GM21619 (cell line): ENCODE results near the gene CCDC124.
"Not testable (repeated sequence)": the region's sequence is repeated elsewhere in the genome, so short reads cannot be mapped to it uniquely, and the experiment has no call there.

ENCODE experiments used
- ATAC-seq: cut with Tn5 transposase; IDR thresholded peaks from one replicate; pipeline ENCODE4 v1.9.1; 2021; ENCODE audit not compliant: unreplicated experiment

CCDC124 gene

DNA sequence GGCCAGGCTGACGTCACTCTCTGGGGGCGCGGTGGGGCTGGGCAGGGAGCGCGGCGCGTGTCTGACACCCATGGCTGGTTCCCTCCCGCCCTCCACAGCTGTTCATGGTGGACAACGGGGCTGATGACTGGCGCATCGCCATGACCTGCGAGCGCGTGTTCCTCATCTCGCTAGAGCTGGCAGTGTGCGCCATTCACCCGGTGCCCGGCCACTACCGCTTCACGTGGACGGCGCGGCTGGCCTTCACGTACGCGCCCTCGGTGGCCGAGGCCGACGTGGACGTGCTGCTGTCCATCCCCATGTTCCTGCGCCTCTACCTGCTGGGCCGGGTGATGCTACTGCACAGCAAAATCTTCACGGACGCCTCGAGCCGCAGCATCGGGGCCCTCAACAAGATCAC, 48.8 kb downstream of the CCDC124 start:
- no peak for ATAC-seq

DNA sequence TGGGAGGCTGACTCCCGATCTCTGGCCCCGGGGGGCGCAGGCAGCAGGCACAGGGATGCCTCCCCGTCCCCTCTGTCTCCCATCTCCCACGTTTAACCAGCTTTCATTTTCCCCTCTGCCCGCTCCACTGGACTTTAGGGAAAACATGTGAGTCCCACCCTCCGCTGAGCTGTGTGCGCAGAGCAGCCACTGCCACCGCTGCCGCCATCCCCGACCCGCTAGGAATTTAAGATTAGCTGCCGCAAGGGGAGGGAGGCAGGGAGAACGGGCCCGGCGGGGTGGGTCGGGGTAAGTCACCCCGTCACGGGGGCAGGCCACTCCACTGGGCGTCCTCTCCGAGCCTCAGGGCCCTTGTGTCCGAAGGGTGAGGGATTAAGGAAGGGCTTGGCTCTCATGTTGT, 49.6 kb downstream of the CCDC124 start:
- ATAC-seq = no peak

DNA sequence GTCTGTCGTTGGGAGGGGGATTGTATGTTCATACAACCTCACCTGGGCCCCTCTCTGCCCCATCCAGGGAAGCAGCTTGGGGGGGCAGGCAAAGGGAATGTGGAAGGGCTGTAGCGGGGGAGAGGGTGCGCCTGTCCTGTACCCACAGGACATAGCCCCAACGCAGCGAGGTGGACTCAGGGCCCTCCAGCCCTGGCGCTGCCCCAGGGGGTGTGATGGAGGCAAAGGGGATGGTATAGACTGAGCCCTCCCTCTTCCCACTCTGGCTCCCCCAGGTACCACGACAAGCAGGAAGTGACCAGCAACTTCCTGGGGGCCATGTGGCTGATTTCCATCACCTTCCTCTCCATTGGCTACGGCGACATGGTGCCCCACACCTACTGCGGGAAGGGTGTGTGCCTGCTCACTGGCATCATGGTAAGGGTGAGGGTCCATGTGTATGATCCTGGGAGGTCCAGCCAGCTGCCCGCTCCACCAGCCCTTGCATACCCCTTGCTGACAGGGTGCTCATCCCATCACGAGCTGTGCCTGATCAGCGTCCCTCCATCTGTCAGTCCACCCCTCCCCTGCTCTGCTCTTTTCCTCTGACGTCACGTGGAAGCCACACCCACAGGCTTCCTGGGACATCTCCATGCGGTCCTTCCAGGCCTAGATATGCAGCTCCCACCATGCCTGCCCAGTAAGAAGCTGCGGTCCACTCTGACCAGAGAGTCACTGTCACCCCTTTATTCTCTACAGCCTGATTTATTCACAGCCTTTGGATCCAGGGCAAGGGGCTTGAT, 52.4 kb downstream of the CCDC124 start:
- ATAC-seq = no peak

DNA sequence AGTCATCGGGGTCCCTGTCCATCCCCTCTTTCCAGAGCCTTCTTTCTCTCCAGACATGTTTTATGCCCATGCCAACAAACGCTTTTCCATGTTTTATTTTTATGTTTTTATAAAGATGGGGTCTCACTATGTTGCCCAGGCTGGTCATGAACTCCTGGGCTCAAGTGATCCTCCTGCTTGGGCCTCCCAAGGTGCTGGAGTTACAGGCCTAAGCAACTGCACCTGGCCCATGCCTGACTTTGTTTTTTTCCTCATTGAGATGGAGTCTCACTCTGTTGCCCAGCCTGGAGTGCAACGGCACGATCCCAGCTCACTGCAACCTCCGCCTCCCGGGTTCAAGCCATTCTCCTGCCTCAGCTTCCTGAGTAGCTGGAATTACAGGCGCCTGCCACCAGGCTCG, 53.8 kb downstream of the CCDC124 start:
- ATAC-seq = not testable (repeated sequence)

DNA sequence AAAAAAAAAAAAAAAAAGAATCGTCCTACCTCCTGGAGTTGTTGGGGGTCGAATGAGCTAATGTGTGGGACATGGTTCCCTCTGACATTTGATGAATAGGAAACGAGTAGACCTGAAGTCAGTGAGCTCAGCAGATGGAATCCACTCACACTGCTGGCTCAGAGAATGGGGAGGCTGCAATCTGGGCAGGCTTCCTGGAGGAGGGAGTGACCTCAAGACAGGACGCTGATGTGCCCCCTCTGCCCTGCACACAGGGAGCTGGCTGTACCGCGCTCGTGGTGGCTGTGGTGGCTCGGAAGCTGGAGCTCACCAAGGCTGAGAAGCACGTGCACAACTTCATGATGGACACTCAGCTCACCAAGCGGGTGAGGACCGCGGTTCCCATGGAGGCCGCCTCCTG, 55.3 kb downstream of the CCDC124 start:
- ATAC-seq = no peak

DNA sequence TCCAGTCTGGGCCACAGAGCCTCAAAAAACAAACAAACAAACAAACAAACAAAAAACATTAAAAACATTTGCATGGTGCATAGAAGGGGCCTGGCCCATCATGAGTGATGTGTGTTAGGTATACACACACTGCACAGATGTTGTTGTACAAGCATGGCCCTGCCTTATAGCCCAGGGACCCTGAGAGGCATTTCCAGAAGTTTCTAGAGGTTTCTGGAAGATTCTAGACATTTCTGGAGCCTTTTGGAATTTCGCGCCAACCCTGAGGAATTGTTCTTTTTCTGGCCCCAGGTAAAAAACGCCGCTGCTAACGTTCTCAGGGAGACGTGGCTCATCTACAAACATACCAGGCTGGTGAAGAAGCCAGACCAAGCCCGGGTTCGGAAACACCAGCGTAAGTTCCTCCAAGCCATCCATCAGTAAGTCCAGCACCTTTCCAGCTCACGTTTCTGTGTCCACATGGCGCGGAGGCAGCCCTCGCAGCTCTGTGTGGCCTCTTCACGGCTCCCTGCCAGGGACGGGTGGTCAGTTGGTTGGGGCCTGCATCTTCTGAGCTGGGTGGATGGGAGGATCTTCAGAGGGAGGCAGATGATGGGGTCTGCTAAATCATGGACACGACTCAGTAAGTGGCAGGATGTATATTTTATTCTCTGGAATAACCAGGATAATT, 56.7 kb downstream of the CCDC124 start:
- no peak for ATAC-seq

DNA sequence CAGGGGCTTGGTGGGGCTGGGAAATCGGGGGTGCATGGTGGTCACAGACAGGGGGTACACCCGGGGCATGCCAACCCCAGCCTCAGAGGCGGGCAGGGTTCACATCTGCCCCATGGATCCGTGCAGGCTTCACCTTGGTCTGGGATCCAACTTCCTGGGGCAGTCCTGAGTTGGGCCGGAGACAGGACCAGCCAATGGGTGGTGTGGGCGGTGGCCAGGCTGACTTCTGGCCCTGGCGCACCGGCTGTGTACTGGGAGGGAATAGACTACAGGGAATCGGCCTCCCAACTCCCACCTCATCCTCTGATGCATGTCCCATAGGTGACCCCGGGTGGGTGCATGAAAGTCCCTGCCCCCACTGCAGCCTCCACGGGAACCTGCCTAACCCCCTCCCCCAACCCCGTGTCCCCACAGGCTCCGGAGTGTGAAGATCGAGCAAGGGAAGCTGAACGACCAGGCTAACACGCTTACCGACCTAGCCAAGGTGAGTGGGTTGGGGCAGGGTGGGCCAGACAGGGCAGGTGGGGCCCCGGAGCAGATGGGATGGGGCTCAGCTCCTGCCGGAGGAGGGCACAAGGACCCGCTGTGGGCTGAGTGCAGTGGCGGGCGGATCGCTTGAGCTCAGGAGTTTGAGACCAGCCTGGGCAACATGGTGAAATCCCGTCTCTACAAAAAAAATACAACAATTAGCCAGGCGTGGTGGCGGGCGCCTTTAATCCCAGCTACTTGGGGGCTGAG, 60.4 kb downstream of the CCDC124 start:
- no peak for ATAC-seq
